Measurements from ENCODE around the gene WNT9B. TPM values are rescaled to one million over a fixed set of nuclear protein-coding genes. Genes with fewer than 3 reads are reported as not detected.

Gene WNT9B
- total RNA-seq, 1 donor from 2014 or later: 0.26 TPM

DNA sequence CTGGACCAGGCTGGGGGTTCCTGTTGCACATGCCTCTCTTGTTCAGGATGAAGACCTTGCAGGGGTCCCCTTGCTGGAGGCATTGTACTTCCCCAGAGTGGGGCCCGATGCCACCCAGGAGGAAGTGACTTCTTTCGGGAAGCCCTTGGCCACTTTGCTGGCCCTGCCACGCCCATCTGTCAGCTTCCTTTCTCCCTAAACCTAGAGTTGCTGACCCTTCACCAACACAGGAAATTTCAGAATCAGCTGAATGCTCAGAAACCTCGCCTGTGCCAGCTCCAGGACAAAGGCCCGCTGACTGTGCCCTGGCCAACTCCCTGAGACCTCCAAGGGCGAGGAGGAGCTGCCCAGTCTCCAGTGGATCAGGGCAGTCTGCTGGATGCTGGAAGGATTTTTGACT lies 26.7 kb downstream of the WNT9B start:
- no peak overlapping the region for H3K4me3 Mint-ChIP-seq (ENCODE audit: unreplicated experiment)
- no peaks in the 10 kb centered on the region for H3K36me3 Mint-ChIP-seq (ENCODE audit: low read depth, unreplicated experiment)
- no peak for DNase-seq (ENCODE audit: low spot score)
- H3K27ac Mint-ChIP-seq (ENCODE audit: unreplicated experiment): no peak overlapping the region
- H3K27me3 Mint-ChIP-seq (ENCODE audit: unreplicated experiment): peaks cover 7% of the 10 kb centered on the region
- H3K9me3 Mint-ChIP-seq (ENCODE audit: unreplicated experiment): no peaks in the 10 kb centered on the region
- H3K4me1 Mint-ChIP-seq (ENCODE audit: unreplicated experiment): peaks cover 3% of the 10 kb centered on the region
- TF ChIP-seq, protein P1, sequence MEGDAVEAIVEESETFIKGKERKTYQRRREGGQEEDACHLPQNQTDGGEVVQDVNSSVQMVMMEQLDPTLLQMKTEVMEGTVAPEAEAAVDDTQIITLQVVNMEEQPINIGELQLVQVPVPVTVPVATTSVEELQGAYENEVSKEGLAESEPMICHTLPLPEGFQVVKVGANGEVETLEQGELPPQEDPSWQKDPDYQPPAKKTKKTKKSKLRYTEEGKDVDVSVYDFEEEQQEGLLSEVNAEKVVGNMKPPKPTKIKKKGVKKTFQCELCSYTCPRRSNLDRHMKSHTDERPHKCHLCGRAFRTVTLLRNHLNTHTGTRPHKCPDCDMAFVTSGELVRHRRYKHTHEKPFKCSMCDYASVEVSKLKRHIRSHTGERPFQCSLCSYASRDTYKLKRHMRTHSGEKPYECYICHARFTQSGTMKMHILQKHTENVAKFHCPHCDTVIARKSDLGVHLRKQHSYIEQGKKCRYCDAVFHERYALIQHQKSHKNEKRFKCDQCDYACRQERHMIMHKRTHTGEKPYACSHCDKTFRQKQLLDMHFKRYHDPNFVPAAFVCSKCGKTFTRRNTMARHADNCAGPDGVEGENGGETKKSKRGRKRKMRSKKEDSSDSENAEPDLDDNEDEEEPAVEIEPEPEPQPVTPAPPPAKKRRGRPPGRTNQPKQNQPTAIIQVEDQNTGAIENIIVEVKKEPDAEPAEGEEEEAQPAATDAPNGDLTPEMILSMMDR (IDR thresholded peaks at IDR 0.05; ENCODE audit: unreplicated experiment): no peak

DNA sequence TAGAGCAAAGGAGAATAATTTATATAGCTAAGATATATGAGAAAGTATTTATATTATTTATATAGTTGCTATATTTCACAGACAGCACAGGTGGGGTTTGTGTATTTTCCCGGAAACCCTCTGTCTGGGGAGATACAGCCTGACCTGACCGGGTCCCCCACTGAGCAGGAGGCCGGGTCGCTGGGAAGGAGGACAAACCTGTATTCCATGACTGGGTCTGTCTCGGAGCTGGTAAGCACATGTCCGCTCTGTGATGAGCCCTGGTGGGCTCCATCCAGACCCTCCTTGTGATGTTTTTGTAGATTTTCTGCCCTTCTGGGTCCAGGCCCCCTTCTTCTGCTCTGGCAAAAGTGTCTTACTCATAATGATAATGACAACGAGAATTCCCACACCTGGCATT lies 27.7 kb downstream of the WNT9B start:
- Mint-ChIP-seq H3K36me3 (ENCODE audit: low read depth, unreplicated experiment) (no peaks in the 10 kb centered on the region), H3K9me3 (ENCODE audit: unreplicated experiment) (no peaks in the 10 kb centered on the region), H3K27ac (ENCODE audit: unreplicated experiment) (no peak overlapping the region), H3K4me3 (ENCODE audit: unreplicated experiment) (no peak overlapping the region), H3K4me1 (ENCODE audit: unreplicated experiment) (peaks cover 3% of the 10 kb centered on the region), H3K27me3 (ENCODE audit: unreplicated experiment) (peaks cover 3% of the 10 kb centered on the region)
- DNase-seq (ENCODE audit: low spot score): no peak
- TF ChIP-seq, protein P1 (IDR thresholded peaks at IDR 0.05; ENCODE audit: unreplicated experiment): no peak

DNA sequence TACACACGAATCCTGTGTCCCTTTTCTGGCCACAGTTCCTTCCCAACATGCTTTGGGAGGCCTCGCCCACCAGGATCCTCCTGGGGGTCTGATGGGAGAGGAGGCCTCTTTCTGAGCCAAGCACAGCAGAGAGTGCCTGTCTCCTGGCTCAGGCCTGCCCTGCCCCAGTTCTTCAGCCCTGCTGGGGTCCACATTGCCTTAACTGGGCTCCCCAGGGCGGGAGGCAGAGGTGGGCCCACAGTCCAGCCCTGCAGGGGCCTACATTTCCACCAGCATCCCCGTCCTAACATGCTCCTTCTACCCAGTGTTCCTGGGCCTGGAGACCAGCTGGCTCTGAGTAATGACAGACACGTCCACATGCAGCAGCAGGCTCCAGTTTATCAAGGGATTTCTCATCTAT lies 29.6 kb downstream of the WNT9B start:
- H3K27me3 Mint-ChIP-seq (ENCODE audit: unreplicated experiment): peaks cover 3% of the 10 kb centered on the region
- no peaks in the 10 kb centered on the region for H3K36me3 Mint-ChIP-seq (ENCODE audit: low read depth, unreplicated experiment)
- no peak overlapping the region for H3K27ac Mint-ChIP-seq (ENCODE audit: unreplicated experiment)
- no peak for DNase-seq (ENCODE audit: low spot score)
- TF ChIP-seq, protein P1 (IDR thresholded peaks at IDR 0.05; ENCODE audit: unreplicated experiment): no peak
- no peaks in the 10 kb centered on the region for H3K9me3 Mint-ChIP-seq (ENCODE audit: unreplicated experiment)
- H3K4me3 Mint-ChIP-seq (ENCODE audit: unreplicated experiment): no peak overlapping the region
- peaks cover 3% of the 10 kb centered on the region for H3K4me1 Mint-ChIP-seq (ENCODE audit: unreplicated experiment)

DNA sequence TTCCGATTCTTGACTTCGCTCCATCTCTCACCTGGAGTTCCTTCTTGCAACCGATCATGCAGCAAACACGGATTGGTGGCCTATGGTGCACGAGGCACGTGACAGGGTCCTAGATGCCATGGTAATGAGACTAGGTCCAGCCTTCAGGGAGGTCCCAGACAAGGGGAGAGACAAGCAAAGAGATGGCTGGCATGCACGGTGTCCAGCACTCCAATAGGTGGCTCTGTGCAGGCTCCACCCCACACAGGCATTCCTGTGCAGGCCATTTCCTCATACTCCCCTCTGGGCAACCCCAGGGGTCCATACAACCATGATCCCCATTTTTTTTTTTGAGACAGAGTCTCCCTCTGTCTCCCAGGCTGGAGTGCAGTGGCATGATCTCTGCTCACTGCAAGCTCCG lies 31.3 kb downstream of the WNT9B start:
- H3K27ac Mint-ChIP-seq (ENCODE audit: unreplicated experiment): no peak overlapping the region
- peaks cover 3% of the 10 kb centered on the region for H3K27me3 Mint-ChIP-seq (ENCODE audit: unreplicated experiment)
- no peaks in the 10 kb centered on the region for H3K36me3 Mint-ChIP-seq (ENCODE audit: low read depth, unreplicated experiment)
- DNase-seq (ENCODE audit: low spot score): no peak
- H3K9me3 Mint-ChIP-seq (ENCODE audit: unreplicated experiment): no peaks in the 10 kb centered on the region
- no peak overlapping the region for H3K4me3 Mint-ChIP-seq (ENCODE audit: unreplicated experiment)
- peaks cover 3% of the 10 kb centered on the region for H3K4me1 Mint-ChIP-seq (ENCODE audit: unreplicated experiment)
- TF ChIP-seq, protein P1 (IDR thresholded peaks at IDR 0.05; ENCODE audit: unreplicated experiment): no peak

DNA sequence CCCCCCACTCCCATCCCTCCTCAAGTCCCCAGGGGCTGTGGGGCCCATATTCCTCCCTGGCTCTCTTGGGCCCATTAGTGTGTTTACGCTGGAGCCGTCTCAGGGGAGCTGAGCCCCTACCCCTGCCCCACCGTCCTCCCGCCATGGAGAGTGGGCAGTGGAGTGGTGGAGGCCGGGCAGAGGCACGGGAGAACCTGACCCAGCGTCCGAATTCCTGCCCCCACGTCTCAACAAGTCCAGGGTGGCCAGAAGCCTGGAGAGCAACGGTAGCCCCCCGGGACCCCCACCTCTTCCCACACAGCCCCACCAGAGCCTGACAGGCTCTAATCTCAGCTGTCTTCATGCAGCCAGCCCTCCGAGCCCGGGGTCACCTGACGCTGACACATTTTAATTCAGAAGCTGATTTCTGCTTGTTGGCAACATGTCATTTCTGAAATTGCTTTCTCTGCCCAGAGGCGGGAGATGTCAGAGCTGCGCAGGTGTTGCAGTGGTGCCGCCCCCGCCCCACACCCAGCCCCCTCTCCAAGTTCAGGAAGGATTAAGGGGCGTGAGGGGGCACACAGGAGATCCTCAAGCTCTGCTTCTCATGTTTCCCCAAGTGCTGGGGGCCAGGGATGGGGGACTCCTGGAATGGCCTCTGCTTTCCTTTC lies 32.6 kb downstream of the WNT9B start:
- TF ChIP-seq, protein P1 (IDR thresholded peaks at IDR 0.05; ENCODE audit: unreplicated experiment): no peak
- Mint-ChIP-seq H3K27ac (ENCODE audit: unreplicated experiment) (no peak overlapping the region), H3K4me3 (ENCODE audit: unreplicated experiment) (no peak overlapping the region), H3K27me3 (ENCODE audit: unreplicated experiment) (peaks cover 5% of the 10 kb centered on the region), H3K4me1 (ENCODE audit: unreplicated experiment) (peaks cover 3% of the 10 kb centered on the region), H3K36me3 (ENCODE audit: low read depth, unreplicated experiment) (no peaks in the 10 kb centered on the region), H3K9me3 (ENCODE audit: unreplicated experiment) (no peaks in the 10 kb centered on the region)
- DNase-seq (ENCODE audit: low spot score): no peak

Measured in endothelial cell (in vitro differentiated cells).